ENCODE results near the gene FAM13B.
A peak's percentile ranks its signal among the peaks of the same experiment; 100 is the strongest.
"Not testable (repeated sequence)": the region's sequence is repeated elsewhere in the genome, so short reads cannot be mapped to it uniquely, and the experiment has no call there.

The FAM13B gene

GRCh38 chr5:138032572-138033385, at the start of gene FAM13B:
Gene FAM13B, minus strand, starts transcription at chr5:138033079. Its CDS starts 13,968 bp downstream, at chr5:138019111.
- DNase-seq: peak; percentile 86

- peak; percentile 41 for DNase-seq
Observed at GRCh38 chr5:138082033-138082432, 49.2 kb upstream of the FAM13B start.

- no peak for DNase-seq
Observed at GRCh38 chr5:138078006-138078643, 45.2 kb upstream of the FAM13B start.

GRCh38 chr5:138077064-138077696, 44.3 kb upstream of the FAM13B start:
- DNase-seq: peak; percentile 48

- not testable (repeated sequence) for DNase-seq
Observed at GRCh38 chr5:138070026-138070425, 37.1 kb upstream of the FAM13B start.

- DNase-seq: peak; percentile 68
Observed at GRCh38 chr5:138068742-138069600, 36.1 kb upstream of the FAM13B start.

- DNase-seq: no peak
Observed at GRCh38 chr5:138067945-138068344, 35.1 kb upstream of the FAM13B start.

GRCh38 chr5:138065102-138065501, 32.2 kb upstream of the FAM13B start:
- DNase-seq: no peak

GRCh38 chr5:138064526-138064925, 31.6 kb upstream of the FAM13B start:
- no peak for DNase-seq

GRCh38 chr5:138054847-138055558, 22.1 kb upstream of the FAM13B start:
- no peak for DNase-seq

GRCh38 chr5:138054206-138054605, 21.3 kb upstream of the FAM13B start:
- DNase-seq: no peak

- no peak for DNase-seq
Observed at GRCh38 chr5:138053554-138053953, 20.7 kb upstream of the FAM13B start.

- DNase-seq: not testable (repeated sequence)
Observed at GRCh38 chr5:138052718-138053117, 19.8 kb upstream of the FAM13B start.

- no peak for DNase-seq
Observed at GRCh38 chr5:138051441-138052296, 18.8 kb upstream of the FAM13B start.

GRCh38 chr5:138045283-138045682, 12.4 kb upstream of the FAM13B start:
- DNase-seq: not testable (repeated sequence)

- DNase-seq: no peak
Observed at GRCh38 chr5:138038826-138039225, 5.9 kb upstream of the FAM13B start.

- DNase-seq: no peak
Observed at GRCh38 chr5:138037907-138038633, 5.2 kb upstream of the FAM13B start.

- DNase-seq: no peak
Observed at GRCh38 chr5:138037271-138037670, 4.4 kb upstream of the FAM13B start.

GRCh38 chr5:138035605-138036537, 3.0 kb upstream of the FAM13B start:
- peak; percentile 87 for DNase-seq
